B cell (primary cell): ENCODE measurements around the gene UCN3.

ENCODE experiments used
- CTCF ChIP-seq: fragments of 200-600 bp; IDR thresholded peaks from one replicate; pipeline ENCODE4 v1.8.0; 2022; ENCODE audit warnings: antibody characterized with exemption, mild to moderate bottlenecking
- EZH2 ChIP-seq: IDR thresholded peaks from 2 replicates; pipeline ENCODE4 v1.6.1; 2012; ENCODE audit warnings: borderline replicate concordance, low read depth, mild to moderate bottlenecking, moderate library complexity, low read length; ENCODE audit not compliant: insufficient read depth, poor library complexity, severe bottlenecking

- TF ChIP-seq CTCF (no peak), EZH2 (no peak)
Observed at GRCh38 chr10:5355594-5356301, 9.0 kb upstream of the UCN3 start.
